Measurements from ENCODE around the gene RIPPLY1. TPM values are rescaled to one million over a fixed set of nuclear protein-coding genes. Genes with fewer than 3 reads are reported as not detected.
"Not testable (repeated sequence)": the region's sequence is repeated elsewhere in the genome, so short reads cannot be mapped to it uniquely, and the experiment has no call there.

The RIPPLY1 gene
- total RNA-seq, 1 donor from 2014 or later: not detected

- no peak for DNase-seq (ENCODE audit: low spot score)
Observed at GRCh38 chrX:106912864-106913263, 9.7 kb upstream of the RIPPLY1 start.

DNA sequence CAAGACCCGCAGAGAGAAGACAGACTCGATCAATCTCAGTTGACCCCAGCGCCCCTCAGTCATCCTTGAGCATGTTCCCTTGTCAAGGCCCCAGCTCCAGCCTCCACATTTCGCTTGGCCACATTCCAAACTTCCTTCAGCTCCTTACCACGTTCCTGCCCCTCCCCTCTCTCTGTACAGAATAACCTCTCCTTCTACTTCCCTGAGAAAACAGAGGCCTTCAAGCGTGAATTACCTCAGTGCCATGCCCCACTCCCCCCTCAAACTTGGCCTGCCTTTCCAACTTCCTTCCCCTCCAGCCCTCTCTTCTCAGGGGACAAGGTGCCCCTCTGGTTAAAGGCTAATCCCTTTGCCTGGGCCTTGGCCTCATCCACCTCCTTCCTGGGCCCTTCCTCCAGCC, 3.2 kb upstream of the RIPPLY1 start:
- peak; percentile 46 for DNase-seq (ENCODE audit: low spot score)

GRCh38 chrX:106905064-106905708, 2.0 kb upstream of the RIPPLY1 start:
- DNase-seq (ENCODE audit: low spot score): no peak

- no peak for DNase-seq (ENCODE audit: low spot score)
Observed at GRCh38 chrX:106903856-106904528, 851 bp upstream of the RIPPLY1 start.

DNA sequence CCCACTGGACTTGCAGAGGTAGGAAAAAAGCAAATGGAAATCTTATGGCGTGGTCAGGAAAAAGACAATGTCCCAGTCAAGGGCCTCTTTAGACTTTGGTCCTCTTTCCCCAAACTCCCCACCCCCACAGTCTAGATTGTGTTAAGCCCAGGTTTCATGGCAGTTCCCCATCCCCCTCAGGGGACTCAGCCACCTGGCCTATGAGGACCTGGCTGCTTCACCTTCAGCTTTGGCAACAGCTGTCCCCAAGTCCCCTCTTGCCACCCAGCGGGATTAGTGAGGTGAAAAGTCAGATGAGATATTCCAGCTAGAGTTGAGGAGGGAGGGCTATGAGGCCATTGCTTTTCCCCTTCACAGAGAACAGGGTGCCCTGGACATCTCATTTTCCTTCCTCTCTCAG, 457 bp downstream of the RIPPLY1 start:
- DNase-seq (ENCODE audit: low spot score): no peak

DNA sequence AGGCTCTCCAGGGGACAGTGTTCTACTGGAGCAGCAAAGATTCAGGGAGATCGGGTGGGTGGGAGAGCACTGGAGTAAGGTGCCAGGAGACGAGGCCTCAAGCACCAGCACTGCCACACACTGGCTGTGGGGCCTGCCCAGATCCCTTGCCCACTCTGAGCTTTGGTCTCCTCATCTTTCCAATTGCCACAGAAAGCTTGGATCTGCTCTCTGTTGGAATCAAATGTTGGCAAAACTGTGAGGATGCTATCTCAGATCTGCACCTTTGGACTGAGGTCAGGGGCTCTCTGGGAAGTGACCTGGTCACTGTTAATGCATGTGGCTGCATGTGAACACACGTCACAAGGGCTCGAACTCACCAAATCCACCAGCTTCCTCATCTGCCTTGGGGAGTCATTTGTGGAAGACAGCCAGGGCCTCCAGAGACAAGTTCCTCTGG, 1.3 kb downstream of the RIPPLY1 start:
- no peak for DNase-seq (ENCODE audit: low spot score)

- DNase-seq (ENCODE audit: low spot score): no peak
Observed at GRCh38 chrX:106901341-106901740, 1.8 kb downstream of the RIPPLY1 start.

GRCh38 chrX:106899841-106900240, 3.3 kb downstream of the RIPPLY1 start:
- DNase-seq (ENCODE audit: low spot score): no peak

GRCh38 chrX:106899276-106899675, 3.9 kb downstream of the RIPPLY1 start:
- no peak for DNase-seq (ENCODE audit: low spot score)

DNA sequence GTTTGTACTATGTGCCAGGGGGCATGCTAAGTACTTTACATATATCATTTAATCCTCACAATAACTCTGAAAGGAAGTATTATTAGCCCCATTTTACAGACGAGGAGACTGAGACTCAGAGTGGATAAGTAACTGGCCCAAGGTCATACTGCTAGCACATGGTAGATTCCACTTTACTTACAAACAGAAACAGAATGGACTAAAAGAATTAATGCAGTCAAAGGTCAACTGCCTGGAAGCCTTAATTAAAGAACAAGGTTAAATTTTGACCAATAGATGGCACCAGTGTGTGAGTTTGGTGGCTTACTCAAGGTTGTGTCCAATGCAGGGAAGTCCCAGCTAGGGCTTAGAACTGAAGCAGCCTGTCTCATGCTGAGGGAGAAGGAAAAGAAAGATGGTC, 4.7 kb downstream of the RIPPLY1 start:
- no peak for DNase-seq (ENCODE audit: low spot score)

DNA sequence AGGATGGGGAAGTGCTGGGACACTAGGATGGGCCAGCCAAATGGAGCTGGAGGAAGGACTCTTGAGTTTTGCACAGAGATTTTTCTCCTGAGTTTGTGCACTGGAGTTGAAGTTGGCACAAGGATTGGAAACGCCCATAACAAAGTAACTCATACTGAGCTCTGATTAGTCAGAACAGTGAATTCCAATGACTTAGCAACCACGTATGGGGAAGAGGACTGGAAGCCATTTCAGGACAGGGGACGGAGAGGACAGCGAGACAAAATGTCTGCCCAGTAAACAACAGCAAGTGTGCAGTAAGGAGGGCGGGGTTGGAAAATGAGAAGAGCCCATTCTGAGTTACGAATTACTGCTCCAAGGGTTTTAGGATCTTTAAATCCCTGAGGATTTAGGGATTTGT, 5.9 kb downstream of the RIPPLY1 start:
- no peak for DNase-seq (ENCODE audit: low spot score)

GRCh38 chrX:106894978-106895452, 8.1 kb downstream of the RIPPLY1 start:
- no peak for DNase-seq (ENCODE audit: low spot score)

- peak; percentile 69 for DNase-seq (ENCODE audit: low spot score)
Observed at GRCh38 chrX:106894392-106894909, 8.7 kb downstream of the RIPPLY1 start.

DNA sequence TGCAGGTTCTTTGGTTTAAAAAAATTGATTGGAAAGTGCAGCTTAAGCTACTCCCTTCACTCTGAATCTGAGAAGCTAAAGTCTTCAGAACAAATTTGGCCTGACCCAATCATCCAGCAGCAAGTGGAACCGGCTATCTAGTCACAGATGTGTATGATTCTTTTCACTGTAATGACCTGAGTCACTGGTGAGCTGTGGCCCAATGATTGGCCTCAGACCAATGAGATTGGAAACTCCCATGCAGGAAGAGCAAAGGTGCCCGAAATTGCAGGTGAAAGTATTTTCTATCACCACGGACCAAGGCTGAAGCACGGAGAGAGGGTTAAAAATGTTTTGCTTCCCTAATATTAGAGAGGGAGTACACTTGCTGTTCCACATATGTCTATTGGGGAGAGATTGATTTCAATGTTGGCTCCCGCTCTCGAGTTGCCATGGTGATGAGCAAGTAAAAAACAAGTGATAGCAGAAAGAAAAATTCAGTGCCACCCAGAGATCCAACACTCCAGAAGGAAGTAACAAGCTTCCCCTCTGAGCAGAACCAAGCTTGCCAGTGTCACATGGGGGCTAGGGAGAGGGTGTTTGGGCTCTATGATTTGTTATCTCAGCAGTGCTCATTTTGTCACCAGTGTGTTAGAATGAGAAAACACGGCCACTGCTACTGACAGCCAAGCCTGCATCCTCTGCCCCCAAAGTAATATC, 11.2 kb downstream of the RIPPLY1 start:
- no peak for DNase-seq (ENCODE audit: low spot score)

GRCh38 chrX:106889468-106889867, 13.7 kb downstream of the RIPPLY1 start:
- no peak for DNase-seq (ENCODE audit: low spot score)

- DNase-seq (ENCODE audit: low spot score): no peak
Observed at GRCh38 chrX:106875151-106875550, 28.0 kb downstream of the RIPPLY1 start.

DNA sequence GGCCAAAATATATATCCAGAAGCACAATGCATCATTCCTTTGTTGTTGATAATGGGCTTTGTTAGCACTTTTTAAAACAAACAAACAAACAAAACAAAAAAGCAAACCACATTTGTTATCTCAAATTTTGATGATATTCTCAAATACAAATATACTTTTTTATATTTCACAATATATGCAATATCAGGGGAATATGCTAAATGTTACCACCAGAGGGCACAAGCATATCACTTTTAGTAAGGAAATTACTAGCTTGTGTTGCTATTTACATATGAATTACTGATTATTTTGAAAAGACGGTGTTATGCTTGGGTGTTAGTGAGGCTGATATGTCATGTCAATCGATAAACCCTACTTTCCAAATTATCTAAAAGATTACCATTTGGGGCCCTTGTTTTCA, 29.1 kb downstream of the RIPPLY1 start:
- no peak for DNase-seq (ENCODE audit: low spot score)

DNA sequence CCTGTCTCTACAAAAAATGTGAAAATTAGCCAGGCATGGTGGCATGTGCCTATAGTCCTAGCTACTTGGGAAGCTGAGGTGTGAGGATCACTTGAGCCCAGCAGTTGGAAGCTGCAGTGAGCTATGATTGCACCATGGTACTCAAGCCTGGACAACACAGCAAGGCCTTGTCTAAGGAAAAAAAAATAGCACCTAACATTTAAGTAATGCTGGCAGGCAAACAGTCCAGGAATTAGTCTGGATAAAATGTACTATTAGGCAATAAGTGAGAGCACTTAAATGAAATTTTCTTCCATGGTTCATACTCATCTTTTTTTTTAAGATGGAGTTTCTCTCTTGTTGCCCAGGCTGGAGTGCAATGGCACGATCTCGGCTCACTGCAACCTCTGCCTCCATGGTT, 30.3 kb downstream of the RIPPLY1 start:
- not testable (repeated sequence) for DNase-seq (ENCODE audit: low spot score)

DNA sequence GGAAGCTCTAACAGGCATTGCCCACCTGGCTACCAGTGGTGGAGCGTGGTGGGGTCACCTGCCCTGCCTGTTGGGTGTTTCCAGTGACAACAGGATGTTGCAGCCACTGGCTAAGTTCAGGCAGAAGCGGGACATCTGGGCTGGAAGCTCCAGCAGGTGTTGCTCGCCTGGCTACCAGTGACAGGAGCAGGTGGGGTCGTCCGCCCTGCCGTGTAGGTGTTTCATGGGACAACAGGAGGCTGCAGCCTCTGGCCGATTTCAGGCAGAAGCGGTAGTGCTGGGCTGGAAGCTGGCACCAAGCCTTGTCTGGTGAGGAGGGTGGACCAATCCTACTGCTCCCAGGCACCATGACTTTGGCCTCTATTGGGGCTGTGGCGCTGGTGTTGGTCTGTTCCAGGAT, 39.4 kb downstream of the RIPPLY1 start:
- DNase-seq (ENCODE audit: low spot score): no peak

GRCh38 chrX:106862972-106863688, 40.0 kb downstream of the RIPPLY1 start:
- DNase-seq (ENCODE audit: low spot score): no peak
